Ovary (tissue), 9 donors: ENCODE data around the gene KCNJ10. TPM values are rescaled to one million over a fixed set of nuclear protein-coding genes. Genes with fewer than 3 reads are reported as not detected.

Source experiments
- DNase-seq, 5 donors: peaks; one replicate each; pipeline ENCODE4 v3.0.0-alpha.2; 2019 to 2020
- H3K27ac ChIP-seq, 2 donors: fragments of 200-600 bp; one replicate each; pipeline versions ENCODE4 v1.5.1 to v1.8.0; 2019 to 2022
- H3K27me3 ChIP-seq: fragments of 200-600 bp; one replicate; pipeline ENCODE4 v1.8.0; 2022
- H3K36me3 ChIP-seq: fragments of 200-600 bp; sonication (generic); one replicate; pipeline ENCODE4 v1.5.1; 2019
- H3K4me1 ChIP-seq: one replicate; pipeline ENCODE4 v1.8.1; 2013; ENCODE audit warnings: mild to moderate bottlenecking, moderate library complexity; ENCODE audit not compliant: insufficient read depth
- H3K4me3 ChIP-seq: fragments of 200-600 bp; sonication (generic); one replicate; pipeline ENCODE4 v1.5.1; 2017
- H3K9me3 ChIP-seq, 2 donors: fragments of 200-600 bp in 1 of 2; sonication (generic) in 1 of 2; one replicate each; pipeline versions ENCODE4 v1.5.1 to v1.8.1; 2013 to 2019; ENCODE audit warnings: mild to moderate bottlenecking in 1 of 2, moderate library complexity in 1 of 2
- CTCF ChIP-seq, 3 donors: fragments of 450-650 bp in 2 of 3; fragments of 200-600 bp in 1 of 3; IDR thresholded peaks; one replicate each; pipeline versions ENCODE4 v1.5.1 to v1.8.0; 2016 to 2022; ENCODE audit warnings: antibody characterized with exemption in 3 of 3, mild to moderate bottlenecking in 1 of 3
- EP300 ChIP-seq: sonication (generic); formaldehyde crosslinking; IDR thresholded peaks from one replicate; pipeline ENCODE4 v1.6.1; 2017; ENCODE audit warnings: antibody characterized with exemption
- POLR2A ChIP-seq: fragments of 450-650 bp; IDR thresholded peaks from one replicate; pipeline ENCODE4 v1.6.1; 2017; ENCODE audit warnings: antibody characterized with exemption, mild to moderate bottlenecking, moderate library complexity
- WGBS, 3 donors: extraction: QIAGEN DNeasy Blood & Tissue Kit in 1 of 3; methylation state at CpG; one replicate each; pipeline versions ENCODE4 v1.1.5 to v1.1.7; 2013 to 2017; 5-methylcytosine and 5-hydroxymethylcytosine counted together
- intact Hi-C, 4 donors: fragments of 100-400 bp; cut with DNase I; formaldehyde crosslinking; loops; one replicate each; pipeline versions ENCODE4 v1.11.0 to v1.15.1; 2022 to 2023
- polyA plus RNA-seq, 2 donors: library from polyadenylated mRNA; stranded (reverse); fragments of 200-250 nt in 1 of 2; fragments of 350-450 nt in 1 of 2; fragmentation: Illumina TruSeq in 1 of 2; extraction: RNeasy Lipid Tissue Mini Kit (QIAGEN cat#74804) in 1 of 2; gene quantifications; one replicate each; pipeline ENCODE4 v1.2.3, GENCODE V29; 2013 to 2014
- total RNA-seq, 7 donors: library from RNA; depleted of rRNA in 2 of 7; stranded (reverse); fragments of >200 nt in 2 of 7; fragmentation: NEBNext Ultra II Directional in 3 of 7; extraction: Animal tissue kit (Norgen Biotek cat#: 25700) in 3 of 7; gene quantifications; one replicate each; pipeline versions ENCODE4 v1.1.0 to v1.2.4, GENCODE V29; 2016 to 2023
- donor health status: DM: no; HTN: no; CAD: no; lungs with moderate emphysema.
- donor health status: DM: no; HTN: no; CAD: no.
- donor health status: Bipolar disorder and iron deficiency.
- donor health status: DM: yes; HTN: yes; CAD: no.
- donor health status: DM: no; HTN: no; CAD: no.
- donor health status: DM: yes; HTN: yes; CAD: no.

KCNJ10 gene
- total and polyA plus RNA-seq, 9 donors, result 0.02 to 0.28 (median 0.17) TPM; not detected in 5

- Histone ChIP-seq H3K4me1 (no peaks in the 10 kb centered on the region), H3K9me3 (no peaks in the 10 kb centered on the region), H3K27ac (no peak overlapping the region), H3K27me3 (no peaks in the 10 kb centered on the region), H3K4me3 (no peak overlapping the region), H3K36me3 (no peaks in the 10 kb centered on the region)
- 47 to 61% (median 48%) methylated on average over 4 of the region's 4 CpGs for WGBS, 3 donors
- no peak for DNase-seq
- no peak for TF ChIP-seq EP300
- no peak for TF ChIP-seq CTCF (IDR thresholded peaks at IDR 0.05)
- intact Hi-C loops, result no loop called here
Measured at GRCh38 chr1:159987186-159987585, 82.8 kb downstream of the KCNJ10 start.

- no peak overlapping the region for H3K4me3 ChIP-seq
- 69 to 88% (median 78%) methylated on average over 1 of the region's 1 CpG for WGBS, 3 donors
- intact Hi-C loops, result no loop called here
Measured at GRCh38 chr1:159986531-159986930, 83.4 kb downstream of the KCNJ10 start.

GRCh38 chr1:159986093-159986492, 83.9 kb downstream of the KCNJ10 start:
- TF ChIP-seq CTCF (IDR thresholded peaks at IDR 0.05), result no peak
- TF ChIP-seq POLR2A, result no peak
- TF ChIP-seq EP300, result no peak
- intact Hi-C loops, result no loop called here
- Histone ChIP-seq H3K27ac (no peak overlapping the region), H3K36me3 (no peaks in the 10 kb centered on the region), H3K9me3 (no peaks in the 10 kb centered on the region), H3K4me1 (no peaks in the 10 kb centered on the region), H3K27me3 (no peaks in the 10 kb centered on the region), H3K4me3 (no peak overlapping the region)
- no peak for DNase-seq
- 54 to 77% (median 61%) methylated on average over 2 of the region's 2 CpGs for WGBS, 3 donors

More at GRCh38 chr1:159986531-159986930, 83.4 kb downstream of the KCNJ10 start:
- DNase-seq, result no peak
- Histone ChIP-seq H3K27ac (no peak overlapping the region), H3K27me3 (no peaks in the 10 kb centered on the region), H3K36me3 (no peaks in the 10 kb centered on the region), H3K9me3 (no peaks in the 10 kb centered on the region), H3K4me1 (no peaks in the 10 kb centered on the region)
- TF ChIP-seq POLR2A (no peak), CTCF (IDR thresholded peaks at IDR 0.05) (no peak), EP300 (no peak)

GRCh38 chr1:159985473-159985872, 84.5 kb downstream of the KCNJ10 start:
- H3K9me3 ChIP-seq, result no peaks in the 10 kb centered on the region
- no peak for DNase-seq
- TF ChIP-seq CTCF (IDR thresholded peaks at IDR 0.05) (no peak), EP300 (no peak), POLR2A (no peak)
- H3K4me1 ChIP-seq, result no peaks in the 10 kb centered on the region
- H3K36me3 ChIP-seq, result no peaks in the 10 kb centered on the region
- no peaks in the 10 kb centered on the region for H3K27me3 ChIP-seq
- 88 to 91% (median 89%) methylated on average over 6 of the region's 6 CpGs for WGBS, 3 donors
- H3K27ac ChIP-seq, result no peak overlapping the region
- no peak overlapping the region for H3K4me3 ChIP-seq
- intact Hi-C loops, result no loop called here

- intact Hi-C loops, result no loop called here
Measured at GRCh38 chr1:159983681-159984080, 86.3 kb downstream of the KCNJ10 start.

More at GRCh38 chr1:159983681-159984080, 86.3 kb downstream of the KCNJ10 start:
- H3K9me3 ChIP-seq, result no peaks in the 10 kb centered on the region
- no peak for DNase-seq
- TF ChIP-seq CTCF (IDR thresholded peaks at IDR 0.05) (no peak), POLR2A (no peak), EP300 (no peak)
- 29 to 65% (median 46%) methylated on average over 5 of the region's 5 CpGs for whole genome bisulfite sequencing, 3 donors
- no peaks in the 10 kb centered on the region for H3K36me3 ChIP-seq
- no peak overlapping the region for H3K27ac ChIP-seq
- no peak overlapping the region for H3K4me3 ChIP-seq
- H3K27me3 ChIP-seq, result no peaks in the 10 kb centered on the region
- no peaks in the 10 kb centered on the region for H3K4me1 ChIP-seq
